Measurements from ENCODE around the gene TAS2R42. TPM values are rescaled to one million over a fixed set of nuclear protein-coding genes. Genes with fewer than 3 reads are reported as not detected.

Gene TAS2R42
- total RNA-seq, 1 donor from 2014 or later = 2.4 TPM

- DNase-seq (ENCODE audit: low spot score) = no peak
These were observed 42.4 kb downstream of the TAS2R42 start for GRCh38 chr12:11144297-11144696.

- no peak for DNase-seq (ENCODE audit: low spot score)
These were observed 43.4 kb downstream of the TAS2R42 start for GRCh38 chr12:11143352-11143751.

- DNase-seq (ENCODE audit: low spot score) = no peak
These were observed 50.7 kb downstream of the TAS2R42 start for GRCh38 chr12:11136075-11136474.

Other genes starting within 250 kb of the TAS2R42 start
- gene TAS2R14, start 247.7 kb downstream of the TAS2R42 start, total RNA-seq (ENCODE audit: insufficient read depth, low replicate concordance) = 21.4 TPM
- gene TAS2R50, start 200.0 kb downstream of the TAS2R42 start, total RNA-seq (ENCODE audit: insufficient read depth, low replicate concordance) = 5.8 TPM
- gene TAS2R20, start 188.6 kb downstream of the TAS2R42 start, total RNA-seq (ENCODE audit: insufficient read depth, low replicate concordance) = 8.2 TPM
- 21.9 TPM for gene TAS2R19, start 164.3 kb downstream of the TAS2R42 start, total RNA-seq (ENCODE audit: insufficient read depth, low replicate concordance)
- gene TAS2R31, start 155.5 kb downstream of the TAS2R42 start, total RNA-seq (ENCODE audit: insufficient read depth, low replicate concordance) = 32.5 TPM
- gene TAS2R46, start 124.6 kb downstream of the TAS2R42 start, total RNA-seq (ENCODE audit: insufficient read depth, low replicate concordance) = 17.3 TPM
- 1.4 TPM for gene TAS2R43, start 94.6 kb downstream of the TAS2R42 start, total RNA-seq (ENCODE audit: insufficient read depth, low replicate concordance)
- 22.4 TPM for gene TAS2R30, start 52.3 kb downstream of the TAS2R42 start, total RNA-seq (ENCODE audit: insufficient read depth, low replicate concordance)
- gene SMIM10L1, start 15.7 kb downstream of the TAS2R42 start, total RNA-seq (ENCODE audit: insufficient read depth, low replicate concordance) = 12.5 TPM
- not detected for gene PRB3, start 82.8 kb upstream of the TAS2R42 start, total RNA-seq (ENCODE audit: insufficient read depth, low replicate concordance)
- not detected for gene PRB4, start 123.5 kb upstream of the TAS2R42 start, total RNA-seq (ENCODE audit: insufficient read depth, low replicate concordance)
- not detected for gene PRB2, start 208.6 kb upstream of the TAS2R42 start, total RNA-seq (ENCODE audit: insufficient read depth, low replicate concordance)